ENCODE measurements around the gene PDLIM3. TPM values are rescaled to one million over a fixed set of nuclear protein-coding genes. Genes with fewer than 3 reads are reported as not detected.

The PDLIM3 gene
- total and polyA plus RNA-seq, 9 of the 15 experiments (the other 6 are each of a cell fraction or from before 2014, with no cell fraction given), result 0.06 TPM; not detected in 8

DNA sequence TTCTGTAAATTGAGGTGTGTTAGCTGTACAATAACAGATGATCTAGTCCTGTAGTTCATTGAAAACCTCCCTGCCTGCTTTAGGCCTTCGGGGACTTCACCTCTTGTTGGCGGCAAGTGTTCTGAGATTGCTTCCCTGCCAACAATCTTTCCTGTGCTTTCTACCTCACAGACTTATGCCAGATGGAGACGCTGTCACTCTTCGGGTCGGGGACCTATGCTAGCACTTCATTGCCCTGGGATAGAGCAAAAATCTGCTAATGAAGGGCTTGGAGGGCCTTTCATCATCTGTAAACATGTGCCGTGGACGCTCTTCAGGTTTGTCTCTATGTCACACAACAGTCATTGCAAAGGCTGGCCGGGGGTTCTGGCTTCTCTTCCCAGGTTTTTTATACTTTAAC lies 4.7 kb upstream of the PDLIM3 start (continued):
- TF ChIP-seq RFX1 (IDR thresholded peaks at IDR 0.05) (no peak), ZNF124 (CRISPR knock-in tag; IDR thresholded peaks at IDR 0.05) (no peak), PHB2 (IDR thresholded peaks at IDR 0.05; ENCODE audit: low read depth) (no peak), NR1H2 (CRISPR knock-in tag; IDR thresholded peaks at IDR 0.05) (no peak), RHOXF2B (CRISPR knock-in tag; conservative IDR thresholded peaks at IDR 0.05) (no peak), TCF3 (CRISPR knock-in tag; IDR thresholded peaks at IDR 0.05) (no peak), DMBX1 (CRISPR knock-in tag; IDR thresholded peaks at IDR 0.05; ENCODE audit: borderline replicate concordance) (no peak), KAT8 (IDR thresholded peaks at IDR 0.05; ENCODE audit: low read depth) (no peak), ZNF24 (IDR thresholded peaks at IDR 0.05) (no peak)
- TF ChIP-seq, protein P1, sequence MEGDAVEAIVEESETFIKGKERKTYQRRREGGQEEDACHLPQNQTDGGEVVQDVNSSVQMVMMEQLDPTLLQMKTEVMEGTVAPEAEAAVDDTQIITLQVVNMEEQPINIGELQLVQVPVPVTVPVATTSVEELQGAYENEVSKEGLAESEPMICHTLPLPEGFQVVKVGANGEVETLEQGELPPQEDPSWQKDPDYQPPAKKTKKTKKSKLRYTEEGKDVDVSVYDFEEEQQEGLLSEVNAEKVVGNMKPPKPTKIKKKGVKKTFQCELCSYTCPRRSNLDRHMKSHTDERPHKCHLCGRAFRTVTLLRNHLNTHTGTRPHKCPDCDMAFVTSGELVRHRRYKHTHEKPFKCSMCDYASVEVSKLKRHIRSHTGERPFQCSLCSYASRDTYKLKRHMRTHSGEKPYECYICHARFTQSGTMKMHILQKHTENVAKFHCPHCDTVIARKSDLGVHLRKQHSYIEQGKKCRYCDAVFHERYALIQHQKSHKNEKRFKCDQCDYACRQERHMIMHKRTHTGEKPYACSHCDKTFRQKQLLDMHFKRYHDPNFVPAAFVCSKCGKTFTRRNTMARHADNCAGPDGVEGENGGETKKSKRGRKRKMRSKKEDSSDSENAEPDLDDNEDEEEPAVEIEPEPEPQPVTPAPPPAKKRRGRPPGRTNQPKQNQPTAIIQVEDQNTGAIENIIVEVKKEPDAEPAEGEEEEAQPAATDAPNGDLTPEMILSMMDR (IDR thresholded peaks at IDR 0.05 in 2 of 3, conservative IDR thresholded peaks at IDR 0.05 in 1 of 3; ENCODE audit: insufficient read depth in 2 of 3, low read depth in 1 of 3, low read length in 3 of 3), result peak in 1 of 3 experiments; percentile 35; a peak in 2 of 6 replicates

DNA sequence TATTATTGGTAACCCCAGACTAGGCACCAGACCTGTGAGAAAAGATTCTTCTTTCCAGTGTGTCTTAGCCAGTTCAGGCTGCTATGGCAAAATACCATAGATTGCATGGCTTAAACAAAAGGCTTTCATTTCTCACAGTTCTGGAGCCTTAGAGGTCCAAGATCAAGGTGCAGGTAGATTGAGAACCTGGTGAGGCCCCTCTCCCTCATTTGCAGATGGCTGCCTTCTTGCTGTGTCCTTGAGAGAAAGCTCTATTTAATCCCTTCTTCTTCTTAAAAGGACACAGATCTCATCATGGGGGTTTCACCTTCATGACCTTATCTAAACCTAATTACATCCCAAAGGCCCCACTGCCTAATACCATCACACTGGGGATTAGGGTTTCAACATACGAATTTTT lies 3.5 kb upstream of the PDLIM3 start:
- no peaks in the 10 kb centered on the region for H3K36me3 ChIP-seq (ENCODE audit: control insufficient read depth, insufficient read depth, low read length)
- DNase-seq (ENCODE audit: extremely low read depth in 1 of 4, low spot score in 3 of 4), result no peak
- in situ Hi-C loops (cut with MboI) (no loop called here), intact Hi-C loops (cut with micrococcal nuclease) (loop anchor here (5.0 kb wide), 1 partner anchor 53 kb away; no protein-coding TSS in a partner anchor)
- no peak overlapping the region for H3K27ac ChIP-seq (ENCODE audit: extremely low read depth, low read depth, low read length)
- 0% methylated on average over 1 of the region's 1 CpG for WGBS (ENCODE audit: insufficient coverage, low coverage, missing lambda C conversion rate)
- no peaks in the 10 kb centered on the region for H3K9me3 ChIP-seq (replicated peaks; ENCODE audit: control insufficient read depth, insufficient read depth, low read depth, low read length)
- peaks cover 0 to 11% of the 10 kb centered on the region in 2 experiments; a peak in 3 of 5 replicates for H3K4me1 ChIP-seq (replicated peaks in 1 of 2; ENCODE audit: control insufficient read depth in 2 of 2, insufficient read depth in 2 of 2, low read length in 2 of 2)
- H4K20me1 ChIP-seq (replicated peaks; ENCODE audit: control insufficient read depth, insufficient read depth, low read length), result no peaks in the 10 kb centered on the region; the same call in 1 of the 2 replicates
- H3K4me2 ChIP-seq (ENCODE audit: insufficient read depth, low read length), result no peak overlapping the region
- TF ChIP-seq NEUROD1 (IDR thresholded peaks at IDR 0.05; ENCODE audit: borderline replicate concordance, low read depth, low read length, partially characterized antibody), result no peak
- TF ChIP-seq, protein P2, sequence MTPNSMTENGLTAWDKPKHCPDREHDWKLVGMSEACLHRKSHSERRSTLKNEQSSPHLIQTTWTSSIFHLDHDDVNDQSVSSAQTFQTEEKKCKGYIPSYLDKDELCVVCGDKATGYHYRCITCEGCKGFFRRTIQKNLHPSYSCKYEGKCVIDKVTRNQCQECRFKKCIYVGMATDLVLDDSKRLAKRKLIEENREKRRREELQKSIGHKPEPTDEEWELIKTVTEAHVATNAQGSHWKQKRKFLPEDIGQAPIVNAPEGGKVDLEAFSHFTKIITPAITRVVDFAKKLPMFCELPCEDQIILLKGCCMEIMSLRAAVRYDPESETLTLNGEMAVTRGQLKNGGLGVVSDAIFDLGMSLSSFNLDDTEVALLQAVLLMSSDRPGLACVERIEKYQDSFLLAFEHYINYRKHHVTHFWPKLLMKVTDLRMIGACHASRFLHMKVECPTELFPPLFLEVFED (CRISPR knock-in tag; conservative IDR thresholded peaks at IDR 0.05), result no peak
- TF ChIP-seq, protein P1 (IDR thresholded peaks at IDR 0.05 in 2 of 3, conservative IDR thresholded peaks at IDR 0.05 in 1 of 3; ENCODE audit: insufficient read depth in 2 of 3, low read depth in 1 of 3, low read length in 3 of 3), result no peak
- no peak for TF ChIP-seq CBX5 (IDR thresholded peaks at IDR 0.05; ENCODE audit: borderline replicate concordance, low read depth)
- no peak for TF ChIP-seq TARDBP (IDR thresholded peaks at IDR 0.05)
- POLR2A ChIA-PET, result no interaction called here
- no TSS peak for BruUV-seq (replicated peaks)
- FAIRE-seq, result no peak
- H3K4me3 ChIP-seq, result no peak overlapping the region
- H2AFZ ChIP-seq (ENCODE audit: low read depth, low read length), result no peak overlapping the region
- no peaks in the 10 kb centered on the region for H3K79me2 ChIP-seq (ENCODE audit: control insufficient read depth, insufficient read depth, low read length)
- CTCF ChIA-PET (ENCODE audit: low intra/inter-chr PET ratio), result no interaction called here
- no peaks in the 10 kb centered on the region for H3K9me1 ChIP-seq (ENCODE audit: control insufficient read depth, insufficient read depth, low read length)
- no peak for ATAC-seq
- H3K9ac ChIP-seq (ENCODE audit: insufficient read depth in 1 of 2, low read depth in 2 of 2, low read length in 2 of 2), result no peak overlapping the region
- peaks cover 33 to 56% of the 10 kb centered on the region in 2 experiments for H3K27me3 ChIP-seq (ENCODE audit: control insufficient read depth in 2 of 2, insufficient read depth in 2 of 2, low read length in 2 of 2)

All from K562 (cell line).